Measurements from ENCODE around the gene KLHL12.

- no peak for TF ChIP-seq EZH2 (IDR thresholded peaks at IDR 0.05; ENCODE audit: insufficient read depth, low read length)
- no peak for TF ChIP-seq CTCF (IDR thresholded peaks at IDR 0.05; ENCODE audit: insufficient read depth, low read depth, low read length)
Measured at GRCh38 chr1:202941372-202941771, 14.3 kb upstream of the KLHL12 start.

Measured in astrocyte (in vitro differentiated cells and primary cell).